Activated naive CD4-positive, alpha-beta T cell treated with anti-CD3 and anti-CD28 coated beads, Interleukin-2, amount 50 U/mL, for 24 hours (primary cell): ENCODE results near the gene DRC3.

Experiments
- H3K27ac Mint-ChIP-seq: one replicate; pipeline ENCODE4 v1.8.0; 2021; ENCODE audit warnings: mild to moderate bottlenecking, mixed read lengths
- H3K27me3 Mint-ChIP-seq: one replicate; pipeline ENCODE4 v1.8.0; 2021; ENCODE audit warnings: mixed read lengths
- H3K36me3 Mint-ChIP-seq: one replicate; pipeline ENCODE4 v1.8.0; 2021; ENCODE audit warnings: mixed read lengths
- H3K4me1 Mint-ChIP-seq: one replicate; pipeline ENCODE4 v1.8.0; 2021; ENCODE audit warnings: mixed read lengths
- H3K4me3 Mint-ChIP-seq: one replicate; pipeline ENCODE4 v1.8.0; 2021; ENCODE audit warnings: mild to moderate bottlenecking, mixed read lengths
- H3K9me3 Mint-ChIP-seq: one replicate; pipeline ENCODE4 v1.8.0; 2021; ENCODE audit warnings: mixed read lengths

DRC3 gene

DNA sequence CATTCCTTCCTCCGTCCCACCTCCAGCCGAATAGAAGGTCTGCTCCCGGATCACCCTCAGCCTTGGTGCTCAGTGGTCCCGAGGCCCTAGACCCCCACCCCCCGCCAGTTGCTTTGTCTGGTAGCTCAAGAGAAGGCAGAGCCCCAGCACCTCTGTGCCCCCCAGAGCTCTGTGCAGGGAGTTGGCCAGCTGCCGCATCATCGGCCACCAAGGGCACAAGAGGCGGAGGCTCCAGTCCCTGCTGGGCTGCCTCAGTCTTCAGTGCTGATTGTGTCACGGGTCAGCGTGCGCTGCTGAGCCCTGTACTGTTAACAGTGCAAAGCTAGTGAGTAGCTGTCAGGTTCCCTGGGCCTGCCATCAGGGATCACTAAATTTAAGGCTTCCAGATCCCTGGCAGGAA lies 92.9 kb downstream of the DRC3 start:
- no peak overlapping the region for H3K4me3 Mint-ChIP-seq
- H3K4me1 Mint-ChIP-seq, result no peaks in the 10 kb centered on the region
- no peaks in the 10 kb centered on the region for H3K9me3 Mint-ChIP-seq
- H3K27ac Mint-ChIP-seq, result no peak overlapping the region
- H3K36me3 Mint-ChIP-seq, result peaks cover 9% of the 10 kb centered on the region
- no peaks in the 10 kb centered on the region for H3K27me3 Mint-ChIP-seq
